Neural cell (in vitro differentiated cells): ENCODE data around the gene VSNL1.

Experiments
- EP300 ChIP-seq: fragments of 450-650 bp; conservative IDR thresholded peaks from 2 replicates; pipeline ENCODE4 v1.6.1; 2014; ENCODE audit warnings: antibody characterized with exemption, mild to moderate bottlenecking, moderate library complexity; ENCODE audit not compliant: poor library complexity, severe bottlenecking
- EZH2 ChIP-seq: fragments of 200-600, 300-800 bp; shearing (Covaris generic), sonication (generic); IDR thresholded peaks from 2 replicates; pipeline ENCODE4 v1.6.1; 2014; ENCODE audit warnings: antibody characterized with exemption, low read length, borderline replicate concordance, mild to moderate bottlenecking; ENCODE audit not compliant: insufficient read depth, poor library complexity, severe bottlenecking
- POLR2AphosphoS5 ChIP-seq: IDR thresholded peaks from 2 replicates; pipeline ENCODE4 v1.6.1; 2012
- RAD21 ChIP-seq: fragments of 450-650 bp; conservative IDR thresholded peaks from 2 replicates; pipeline ENCODE4 v1.6.1; 2014; ENCODE audit warnings: antibody characterized with exemption, mild to moderate bottlenecking, moderate library complexity
- SMC3 ChIP-seq: fragments of 450-650 bp; conservative IDR thresholded peaks from 2 replicates; pipeline ENCODE4 v1.6.1; 2014; ENCODE audit warnings: antibody characterized with exemption, mild to moderate bottlenecking, moderate library complexity; ENCODE audit not compliant: poor library complexity
- TF ChIP-seq, protein P1 (sequence below): fragments of 450-650 bp; IDR thresholded peaks from 2 replicates; pipeline ENCODE4 v1.5.1; 2014; ENCODE audit warnings: antibody characterized with exemption, mild to moderate bottlenecking, moderate library complexity; ENCODE audit not compliant: poor library complexity, severe bottlenecking

DNA sequence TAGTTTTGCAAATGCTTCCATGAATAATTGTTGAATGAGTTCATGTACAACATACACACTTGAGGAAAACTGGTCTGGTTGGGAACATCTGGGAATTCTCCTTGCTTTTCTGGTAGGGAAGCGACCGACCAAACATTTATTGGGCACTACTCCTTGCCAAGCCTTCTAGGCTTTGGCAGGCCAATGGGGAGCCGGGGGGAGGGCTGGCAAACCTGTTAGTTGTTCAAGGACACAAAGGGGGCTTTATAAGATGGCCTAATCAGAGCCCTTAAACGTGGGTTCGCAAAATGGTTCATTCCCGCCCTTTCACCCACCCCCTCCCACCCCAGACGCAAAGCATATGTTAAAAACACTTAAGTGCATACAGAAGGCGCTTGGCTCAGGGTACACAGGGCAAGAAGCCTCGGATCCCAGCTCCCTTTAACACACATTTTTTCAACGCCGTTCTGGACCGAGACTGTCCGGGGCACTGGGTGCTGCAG, 844 bp upstream of the VSNL1 start:
- TF ChIP-seq, protein P1, sequence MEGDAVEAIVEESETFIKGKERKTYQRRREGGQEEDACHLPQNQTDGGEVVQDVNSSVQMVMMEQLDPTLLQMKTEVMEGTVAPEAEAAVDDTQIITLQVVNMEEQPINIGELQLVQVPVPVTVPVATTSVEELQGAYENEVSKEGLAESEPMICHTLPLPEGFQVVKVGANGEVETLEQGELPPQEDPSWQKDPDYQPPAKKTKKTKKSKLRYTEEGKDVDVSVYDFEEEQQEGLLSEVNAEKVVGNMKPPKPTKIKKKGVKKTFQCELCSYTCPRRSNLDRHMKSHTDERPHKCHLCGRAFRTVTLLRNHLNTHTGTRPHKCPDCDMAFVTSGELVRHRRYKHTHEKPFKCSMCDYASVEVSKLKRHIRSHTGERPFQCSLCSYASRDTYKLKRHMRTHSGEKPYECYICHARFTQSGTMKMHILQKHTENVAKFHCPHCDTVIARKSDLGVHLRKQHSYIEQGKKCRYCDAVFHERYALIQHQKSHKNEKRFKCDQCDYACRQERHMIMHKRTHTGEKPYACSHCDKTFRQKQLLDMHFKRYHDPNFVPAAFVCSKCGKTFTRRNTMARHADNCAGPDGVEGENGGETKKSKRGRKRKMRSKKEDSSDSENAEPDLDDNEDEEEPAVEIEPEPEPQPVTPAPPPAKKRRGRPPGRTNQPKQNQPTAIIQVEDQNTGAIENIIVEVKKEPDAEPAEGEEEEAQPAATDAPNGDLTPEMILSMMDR = no peak
- TF ChIP-seq SMC3 = no peak
- no peak for TF ChIP-seq POLR2AphosphoS5
- TF ChIP-seq EP300 = no peak
- TF ChIP-seq EZH2 = no peak
- TF ChIP-seq RAD21 = no peak
